Activated CD8-positive, alpha-beta memory T cell treated with anti-CD3 and anti-CD28 coated beads, Interleukin-2, amount 50 U/mL, for 1 hour (primary cell): ENCODE data around the gene VPREB3.
"Not testable (repeated sequence)": the region's sequence is repeated elsewhere in the genome, so short reads cannot be mapped to it uniquely, and the experiment has no call there.

ENCODE experiments used
- DNase-seq: peaks from one replicate; pipeline ENCODE4 v3.0.0-alpha.2; 2020; ENCODE audit errors: extremely low read depth

VPREB3 gene

GRCh38 chr22:23742505-23743264, 11.5 kb downstream of the VPREB3 start:
- DNase-seq: no peak

- DNase-seq: no peak
These were observed 16.5 kb downstream of the VPREB3 start for GRCh38 chr22:23737696-23738095.

GRCh38 chr22:23728108-23728507, 26.1 kb downstream of the VPREB3 start:
- DNase-seq: not testable (repeated sequence)

- DNase-seq: no peak
These were observed 31.5 kb downstream of the VPREB3 start for GRCh38 chr22:23722724-23723123.

- no peak for DNase-seq
These were observed 32.1 kb downstream of the VPREB3 start for GRCh38 chr22:23722160-23722559.

GRCh38 chr22:23720855-23721254, 33.4 kb downstream of the VPREB3 start:
- DNase-seq: no peak

GRCh38 chr22:23718371-23719165, 35.7 kb downstream of the VPREB3 start:
- DNase-seq: no peak

GRCh38 chr22:23716811-23717801, 37.1 kb downstream of the VPREB3 start:
- DNase-seq: peak; percentile 56

- DNase-seq: no peak
These were observed 38.3 kb downstream of the VPREB3 start for GRCh38 chr22:23715806-23716375.

- DNase-seq: no peak
These were observed 39.3 kb downstream of the VPREB3 start for GRCh38 chr22:23714596-23715578.

GRCh38 chr22:23713696-23714595, 40.3 kb downstream of the VPREB3 start:
- DNase-seq: no peak

- DNase-seq: no peak
These were observed 42.0 kb downstream of the VPREB3 start for GRCh38 chr22:23712256-23712655.

- no peak for DNase-seq
These were observed 45.1 kb downstream of the VPREB3 start for GRCh38 chr22:23709107-23709506.

- DNase-seq: no peak
These were observed 46.0 kb downstream of the VPREB3 start for GRCh38 chr22:23708270-23708669.

GRCh38 chr22:23705358-23705757, 48.9 kb downstream of the VPREB3 start:
- DNase-seq: no peak

- DNase-seq: no peak
These were observed 49.4 kb downstream of the VPREB3 start for GRCh38 chr22:23704829-23705228.

- DNase-seq: no peak
These were observed 50.2 kb downstream of the VPREB3 start for GRCh38 chr22:23704062-23704461.
